ENCODE data around the gene KCND3.

KCND3 gene

DNA sequence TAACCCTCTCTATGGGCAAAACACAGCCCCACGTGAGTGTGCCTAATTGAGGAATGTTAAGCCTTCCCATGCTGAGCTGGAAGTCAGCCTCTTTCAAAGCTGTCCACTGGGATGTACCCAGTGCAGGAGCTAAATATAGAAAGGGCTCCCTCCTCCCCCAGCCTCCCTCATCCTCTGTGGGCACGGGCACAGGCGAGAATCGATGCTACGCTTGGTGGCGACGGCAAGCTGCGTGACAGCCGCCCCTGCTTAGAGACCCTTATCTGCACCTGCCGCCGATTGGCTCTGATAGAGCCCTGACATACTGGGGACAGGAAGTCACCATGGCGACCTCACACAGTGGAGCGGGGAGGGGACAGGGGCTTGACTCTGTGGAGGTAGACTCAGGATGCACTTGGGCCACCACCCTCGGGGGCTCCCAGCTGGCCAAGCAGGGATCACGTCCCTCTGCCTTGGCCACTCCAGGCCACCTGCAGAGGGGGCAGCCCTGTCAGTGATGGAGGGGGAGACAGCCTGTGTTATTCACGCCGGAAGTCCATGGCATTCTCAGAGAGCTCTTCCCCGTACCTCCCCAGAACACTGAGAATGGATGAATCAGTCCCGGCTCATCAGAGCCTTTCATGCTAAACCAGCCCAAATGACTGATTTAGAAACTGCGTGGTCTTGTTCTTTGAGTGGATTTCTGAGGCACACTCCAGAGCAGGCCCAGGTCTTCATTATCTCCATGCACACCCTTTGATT is 84.8 kb downstream of the KCND3 start:
- H3K27ac ChIP-seq, result no peak overlapping the region
- no peak for TF ChIP-seq ZFX (IDR thresholded peaks at IDR 0.05)
- TF ChIP-seq, protein P1, sequence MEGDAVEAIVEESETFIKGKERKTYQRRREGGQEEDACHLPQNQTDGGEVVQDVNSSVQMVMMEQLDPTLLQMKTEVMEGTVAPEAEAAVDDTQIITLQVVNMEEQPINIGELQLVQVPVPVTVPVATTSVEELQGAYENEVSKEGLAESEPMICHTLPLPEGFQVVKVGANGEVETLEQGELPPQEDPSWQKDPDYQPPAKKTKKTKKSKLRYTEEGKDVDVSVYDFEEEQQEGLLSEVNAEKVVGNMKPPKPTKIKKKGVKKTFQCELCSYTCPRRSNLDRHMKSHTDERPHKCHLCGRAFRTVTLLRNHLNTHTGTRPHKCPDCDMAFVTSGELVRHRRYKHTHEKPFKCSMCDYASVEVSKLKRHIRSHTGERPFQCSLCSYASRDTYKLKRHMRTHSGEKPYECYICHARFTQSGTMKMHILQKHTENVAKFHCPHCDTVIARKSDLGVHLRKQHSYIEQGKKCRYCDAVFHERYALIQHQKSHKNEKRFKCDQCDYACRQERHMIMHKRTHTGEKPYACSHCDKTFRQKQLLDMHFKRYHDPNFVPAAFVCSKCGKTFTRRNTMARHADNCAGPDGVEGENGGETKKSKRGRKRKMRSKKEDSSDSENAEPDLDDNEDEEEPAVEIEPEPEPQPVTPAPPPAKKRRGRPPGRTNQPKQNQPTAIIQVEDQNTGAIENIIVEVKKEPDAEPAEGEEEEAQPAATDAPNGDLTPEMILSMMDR (conservative IDR thresholded peaks at IDR 0.05), result no peak

DNA sequence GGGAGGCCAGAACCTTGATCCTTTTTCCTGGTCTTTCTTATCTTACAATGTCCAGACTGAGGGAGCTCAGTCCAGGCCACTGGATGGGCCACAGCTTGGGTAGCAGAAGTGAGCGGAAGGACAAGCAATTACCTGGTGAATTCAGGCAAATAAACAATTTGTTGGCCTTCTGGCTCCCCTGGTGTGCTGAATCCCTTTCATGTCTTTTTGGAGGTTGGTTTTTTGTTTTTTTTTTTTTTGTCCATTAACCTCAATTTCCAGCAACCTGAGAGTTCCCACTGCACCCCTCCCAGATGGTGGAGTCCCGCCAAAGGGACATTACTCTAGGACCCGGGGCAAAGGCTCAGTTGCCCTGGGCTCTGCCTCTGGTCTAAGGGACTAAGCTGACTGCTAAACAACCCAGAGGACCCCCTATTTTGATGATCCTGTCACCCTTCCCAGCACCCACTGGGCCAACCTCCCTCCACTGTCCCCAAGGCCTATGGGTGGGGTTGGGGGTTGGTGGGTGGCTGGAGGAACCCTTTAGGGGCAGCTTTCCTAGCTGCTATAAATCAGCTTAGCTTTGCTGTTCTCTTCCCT is 85.5 kb downstream of the KCND3 start:
- no peak for TF ChIP-seq ZFX (IDR thresholded peaks at IDR 0.05)
- TF ChIP-seq, protein P1 (conservative IDR thresholded peaks at IDR 0.05), result no peak
- H3K27ac ChIP-seq, result no peak overlapping the region

DNA sequence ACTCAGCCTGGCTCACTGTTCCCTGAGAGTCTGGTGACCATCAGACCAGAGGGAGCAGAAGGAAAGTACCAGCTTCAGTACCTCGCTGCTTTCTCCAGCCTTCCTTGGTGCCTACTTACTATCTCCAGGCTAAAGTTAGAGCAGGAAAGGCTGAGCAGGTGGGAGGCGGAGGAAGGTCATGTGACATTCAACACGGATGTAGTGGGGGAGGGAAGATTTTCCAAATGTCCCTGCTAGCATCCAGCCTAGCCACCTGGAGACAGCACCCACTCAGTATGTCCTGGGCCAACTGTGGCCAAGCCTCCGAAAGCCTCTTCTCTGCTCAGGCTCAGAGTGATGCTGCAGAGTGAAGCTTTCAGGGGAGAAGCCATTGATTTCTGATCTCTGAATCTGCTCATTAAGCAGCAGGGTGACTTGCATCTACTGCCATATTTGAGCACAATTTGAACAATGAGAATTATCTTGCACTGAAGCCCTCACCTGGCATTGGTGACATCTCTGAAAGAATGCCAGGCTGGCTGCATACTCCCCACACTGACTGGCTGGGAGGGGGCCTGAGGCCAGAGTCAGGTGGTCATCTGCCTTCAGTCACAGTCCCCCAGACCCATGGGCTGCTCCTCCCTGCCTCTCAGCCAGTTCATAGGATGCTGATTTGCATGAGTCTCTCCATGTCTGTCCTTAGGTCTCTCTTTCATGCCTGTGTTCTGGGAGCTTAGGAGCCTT is 86.2 kb downstream of the KCND3 start:
- no peak for TF ChIP-seq ZFX (IDR thresholded peaks at IDR 0.05)
- TF ChIP-seq, protein P1 (conservative IDR thresholded peaks at IDR 0.05), result no peak
- no peak overlapping the region for H3K27ac ChIP-seq

DNA sequence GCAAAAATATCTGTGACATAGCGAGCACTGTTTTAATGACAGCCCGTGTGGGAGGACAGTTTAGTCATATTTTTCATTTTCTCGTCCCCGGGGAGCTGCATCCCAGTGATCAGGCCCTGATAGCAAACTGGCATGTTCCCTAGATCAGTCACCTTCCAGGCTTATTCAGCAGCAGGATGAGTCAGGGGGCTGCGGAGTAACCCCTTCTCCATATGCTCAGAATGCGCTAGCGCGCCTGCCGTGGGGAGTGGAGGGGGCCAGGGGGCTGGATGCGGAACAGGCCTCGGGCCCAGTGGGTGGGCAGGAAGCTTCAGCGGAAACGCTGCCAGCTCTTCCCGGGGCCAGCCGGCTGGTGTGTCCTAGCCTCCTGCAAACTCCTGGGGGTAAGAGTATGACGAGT is 94.0 kb downstream of the KCND3 start:
- H3K27ac ChIP-seq, result no peak overlapping the region
- TF ChIP-seq ZFX (IDR thresholded peaks at IDR 0.05), result no peak
- TF ChIP-seq, protein P1 (conservative IDR thresholded peaks at IDR 0.05), result no peak

DNA sequence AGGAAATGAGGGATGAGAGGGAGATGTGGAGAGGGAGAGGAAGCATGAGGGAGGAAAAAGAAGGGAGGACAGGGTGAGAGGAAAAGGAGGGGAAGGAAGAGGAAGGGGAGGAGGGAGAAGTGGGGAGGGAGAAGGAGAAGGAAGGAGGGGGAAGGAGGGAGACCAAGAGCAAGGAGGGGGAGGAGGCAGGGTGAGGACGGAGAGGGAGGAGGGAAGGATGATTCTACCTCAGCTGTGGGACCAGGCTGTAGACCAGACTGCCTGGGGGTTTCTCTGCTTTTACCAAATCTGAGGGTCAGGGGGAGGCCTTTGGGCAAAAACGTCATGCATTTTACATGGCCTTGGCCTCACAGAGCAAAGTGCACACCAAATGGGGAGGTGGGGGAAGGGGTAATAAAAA is 94.5 kb downstream of the KCND3 start:
- H3K27ac ChIP-seq, result no peak overlapping the region
- TF ChIP-seq, protein P1 (conservative IDR thresholded peaks at IDR 0.05), result no peak
- TF ChIP-seq ZFX (IDR thresholded peaks at IDR 0.05), result no peak

DNA sequence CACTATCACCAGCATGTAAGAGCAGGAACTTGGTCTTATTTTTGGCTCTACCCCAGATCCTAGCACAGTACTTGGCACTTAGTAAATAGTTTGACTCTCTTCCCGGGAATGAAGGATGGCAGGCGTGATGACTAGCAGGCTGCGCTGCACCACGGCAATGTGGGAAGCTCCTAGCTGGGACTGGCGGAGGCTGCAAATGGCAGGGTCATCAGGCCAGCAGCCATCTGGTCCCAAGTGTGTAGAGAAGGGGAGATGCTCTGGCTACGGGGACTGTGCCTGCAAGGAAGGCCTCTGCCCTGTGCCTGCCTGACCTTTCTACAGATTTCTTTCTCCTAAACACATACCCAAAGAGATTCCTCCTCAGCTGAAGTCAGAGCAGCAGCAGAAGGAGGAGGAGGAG is 95.0 kb downstream of the KCND3 start:
- H3K27ac ChIP-seq, result no peak overlapping the region
- no peak for TF ChIP-seq ZFX (IDR thresholded peaks at IDR 0.05)
- TF ChIP-seq, protein P1 (conservative IDR thresholded peaks at IDR 0.05), result no peak

DNA sequence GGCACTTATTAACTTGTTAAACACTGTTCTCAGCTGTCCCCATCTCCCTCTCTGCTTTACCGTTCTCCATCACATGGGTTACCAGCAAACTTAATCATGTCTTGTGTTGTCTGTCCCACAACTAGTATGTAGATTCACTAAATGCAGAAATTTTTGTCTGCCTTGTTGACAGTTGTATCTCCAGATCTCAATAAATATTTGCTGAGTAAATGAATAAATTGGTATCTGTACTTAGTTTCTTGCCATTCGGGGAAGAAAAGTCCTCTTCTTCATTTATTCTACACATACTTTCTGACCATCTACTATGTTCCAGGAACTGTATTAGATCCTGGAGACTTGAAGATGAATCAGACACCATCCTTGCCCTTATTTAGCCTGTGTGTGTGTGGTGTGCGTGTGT is 97.9 kb downstream of the KCND3 start:
- no peak overlapping the region for H3K27ac ChIP-seq
- TF ChIP-seq ZFX (IDR thresholded peaks at IDR 0.05), result no peak
- TF ChIP-seq, protein P1 (conservative IDR thresholded peaks at IDR 0.05), result no peak
